SK-N-DZ (cell line): ENCODE results near the gene OR2C3.
"Not testable (repeated sequence)": the region's sequence is repeated elsewhere in the genome, so short reads cannot be mapped to it uniquely, and the experiment has no call there.

Experiments used
- DNase-seq: peaks from one replicate; pipeline ENCODE4 v3.0.0-alpha.2; 2015; ENCODE audit warnings: low spot score

Gene OR2C3

DNA sequence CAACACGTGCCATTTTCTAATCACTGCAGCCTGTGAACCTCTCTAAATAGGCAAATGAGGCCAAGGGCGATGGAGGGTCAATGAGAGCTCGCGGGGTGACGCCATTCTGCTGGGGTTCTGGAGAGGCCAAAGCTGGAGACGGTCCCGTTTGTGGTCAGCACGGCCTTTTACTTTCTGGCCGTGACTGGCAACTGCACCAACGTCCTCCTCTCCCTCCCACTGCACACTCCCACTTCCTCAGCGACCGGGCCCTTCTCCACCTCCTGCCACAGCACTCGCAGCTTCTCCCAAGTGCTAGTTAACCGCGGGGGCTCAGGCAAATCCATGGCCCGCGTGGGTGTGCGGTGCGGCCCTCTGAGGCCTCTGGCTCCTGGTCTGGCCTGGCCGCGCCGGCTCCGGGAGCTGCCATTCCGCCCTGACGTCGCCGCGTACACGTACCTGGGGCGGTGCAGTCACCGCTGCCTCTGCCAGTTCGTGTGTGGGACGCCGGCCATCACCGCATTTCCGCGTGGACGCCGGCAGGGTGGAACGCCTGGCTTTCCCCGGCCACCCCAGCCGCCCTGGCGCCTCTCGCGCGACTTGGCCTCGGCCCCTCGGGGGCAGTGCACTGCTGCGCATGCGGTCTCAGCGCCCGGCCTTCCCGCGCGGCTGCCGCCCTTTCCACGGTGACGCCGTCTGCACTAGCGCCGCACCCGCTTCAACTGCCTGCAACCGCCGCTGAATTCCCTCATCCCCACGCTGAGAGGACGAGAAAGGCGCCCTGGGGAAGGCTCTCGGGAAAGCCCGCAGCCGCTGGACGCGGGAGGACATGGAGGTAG is 18.2 kb downstream of the OR2C3 start:
- DNase-seq, result no peak

- DNase-seq, result no peak
These were observed 29.4 kb downstream of the OR2C3 start for GRCh38 chr1:247506831-247507230.

- no peak for DNase-seq
These were observed 35.4 kb downstream of the OR2C3 start for GRCh38 chr1:247500865-247501264.

DNA sequence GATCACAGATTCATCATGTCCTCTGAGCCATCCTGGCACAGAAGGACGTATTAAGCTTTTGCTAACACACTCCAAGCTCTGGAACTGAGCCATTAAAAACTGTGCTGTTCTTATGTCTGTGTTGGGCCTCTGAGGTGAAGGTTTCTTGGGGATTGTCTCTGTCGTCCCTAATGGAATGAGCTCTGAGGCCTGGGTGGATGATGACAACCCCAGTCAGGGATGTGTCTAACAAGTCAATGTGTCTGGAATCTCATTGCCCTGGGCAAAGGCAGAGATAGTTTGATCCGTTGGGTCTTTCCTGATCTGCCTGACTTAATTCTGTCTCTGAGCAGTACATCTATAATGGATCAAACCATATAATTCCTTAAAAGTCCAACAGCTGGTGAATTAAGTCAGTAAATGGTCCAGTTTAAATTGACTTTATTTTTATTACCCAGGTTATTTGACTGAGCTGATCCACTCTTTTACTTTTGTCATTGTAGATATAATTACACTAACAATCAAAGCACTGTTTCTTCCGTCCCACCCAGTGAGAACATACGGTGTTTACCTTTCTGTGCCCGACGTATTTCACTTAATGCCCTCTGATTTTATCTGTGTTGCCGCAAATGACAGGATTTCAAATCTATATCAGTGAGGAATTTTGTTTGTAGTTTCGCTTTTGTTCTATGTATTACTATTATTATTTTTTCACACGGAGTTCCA is 39.5 kb downstream of the OR2C3 start:
- DNase-seq, result no peak

DNA sequence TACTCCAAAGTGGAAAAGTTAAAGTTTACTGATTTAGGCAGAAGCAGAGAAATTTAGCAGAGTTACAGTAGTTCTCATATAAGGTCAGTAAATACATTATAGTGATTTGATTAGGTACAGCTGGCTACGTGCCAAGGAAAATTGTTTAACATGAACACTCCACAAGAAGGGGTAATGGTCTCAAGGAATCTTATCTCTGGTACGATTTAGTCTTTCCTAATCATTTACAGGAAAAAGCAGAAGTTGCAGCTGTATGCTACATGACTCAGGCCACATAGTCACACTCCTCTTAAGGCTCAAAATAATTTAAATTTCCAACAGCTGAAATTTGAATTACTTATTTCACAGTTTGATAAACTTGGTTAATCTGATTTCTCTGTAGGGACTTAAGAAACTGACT is 41.5 kb downstream of the OR2C3 start:
- peak; percentile 76 for DNase-seq

GRCh38 chr1:247493106-247493505 is 43.1 kb downstream of the OR2C3 start:
- DNase-seq, result no peak

DNA sequence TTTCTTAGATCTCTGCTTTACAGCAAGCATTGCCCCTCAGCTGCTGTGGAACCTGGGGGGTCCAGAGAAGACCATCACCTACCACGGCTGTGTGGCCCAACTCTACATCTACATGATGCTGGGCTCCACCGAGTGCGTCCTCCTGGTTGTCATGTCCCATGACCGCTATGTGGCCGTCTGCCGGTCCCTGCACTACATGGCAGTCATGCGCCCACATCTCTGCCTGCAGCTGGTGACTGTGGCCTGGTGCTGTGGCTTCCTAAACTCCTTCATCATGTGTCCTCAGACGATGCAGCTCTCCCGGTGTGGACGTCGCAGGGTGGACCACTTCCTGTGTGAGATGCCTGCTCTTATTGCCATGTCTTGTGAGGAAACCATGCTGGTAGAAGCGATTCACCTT is 44.9 kb downstream of the OR2C3 start:
- DNase-seq, result no peak

GRCh38 chr1:247487057-247487456 is 49.2 kb downstream of the OR2C3 start:
- DNase-seq, result peak; percentile 48

- DNase-seq, result no peak
These were observed 53.5 kb downstream of the OR2C3 start for GRCh38 chr1:247482747-247483146.

DNA sequence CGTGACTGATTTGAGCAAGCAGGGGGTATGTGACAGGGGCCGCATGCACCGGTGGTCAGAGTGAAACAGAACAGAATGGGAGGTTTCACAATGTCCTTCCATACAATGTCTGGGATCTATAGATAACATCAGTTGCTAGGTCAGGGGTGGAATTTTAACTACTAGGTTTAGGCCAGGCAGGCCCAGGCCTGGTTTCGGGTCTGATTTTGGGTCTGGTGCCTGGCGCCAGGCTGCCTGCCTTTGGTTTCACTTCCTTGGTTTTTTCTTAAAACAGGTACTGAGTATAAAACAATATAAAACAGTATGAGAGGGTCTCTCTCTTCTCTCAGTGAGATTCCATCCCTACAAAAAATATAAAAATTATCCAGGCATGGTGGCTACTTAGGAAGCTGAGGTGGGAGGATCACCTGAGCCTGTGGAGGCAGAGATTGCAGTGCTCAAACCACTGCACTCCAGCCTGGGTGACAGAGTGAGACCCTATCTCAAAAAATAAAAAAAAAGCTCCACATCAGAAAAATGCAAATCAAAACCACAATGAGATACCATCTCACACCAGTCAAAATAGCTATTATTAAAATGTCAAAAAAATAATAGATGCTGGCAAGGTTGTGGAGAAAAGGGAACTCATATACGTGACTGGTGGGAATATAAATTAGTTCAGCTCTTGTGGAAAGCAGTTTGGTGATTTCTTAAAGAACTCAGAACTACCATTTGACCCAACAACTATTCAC is 59.7 kb downstream of the OR2C3 start:
- not testable (repeated sequence) for DNase-seq

- no peak for DNase-seq
These were observed 60.4 kb downstream of the OR2C3 start for GRCh38 chr1:247475793-247476192.
